Aorta (tissue), 5 donors: ENCODE data around the gene DHRS4L2. TPM values are rescaled to one million over a fixed set of nuclear protein-coding genes. Genes with fewer than 3 reads are reported as not detected.
"Not testable (repeated sequence)": the region's sequence is repeated elsewhere in the genome, so short reads cannot be mapped to it uniquely, and the experiment has no call there.

Experiments used
- ATAC-seq: fragments of 200-7000 bp; cut with Tn5 transposase; one replicate; pipeline ENCODE4 v1.9.1; 2022; ENCODE audit warnings: moderate library complexity; ENCODE audit not compliant: low FRiP score
- DNase-seq, 2 donors: peaks; one replicate each; pipeline ENCODE4 v3.0.0-alpha.2; 2020
- H3K27ac ChIP-seq, 2 donors: one replicate each; pipeline ENCODE4 v1.5.1; 2013; ENCODE audit warnings: low read length in 2 of 2, mild to moderate bottlenecking in 2 of 2, moderate library complexity in 2 of 2, control low read depth in 1 of 2, inconsistent platforms in 1 of 2, low read depth in 1 of 2
- H3K27me3 ChIP-seq, 2 donors: one replicate each; pipeline ENCODE4 v1.6.1; 2013; ENCODE audit warnings: control low read depth in 1 of 2, low read length in 1 of 2, mild to moderate bottlenecking in 1 of 2, moderate library complexity in 1 of 2; ENCODE audit not compliant: insufficient read depth in 2 of 2, control insufficient read depth in 1 of 2
- H3K36me3 ChIP-seq, 2 donors: one replicate each; pipeline ENCODE4 v1.6.1; 2013; ENCODE audit warnings: control low read depth in 1 of 2, low read length in 1 of 2, mild to moderate bottlenecking in 1 of 2; ENCODE audit not compliant: insufficient read depth in 2 of 2, control insufficient read depth in 1 of 2
- H3K4me1 ChIP-seq, 2 donors: one replicate each; pipeline ENCODE4 v1.6.1; 2013; ENCODE audit warnings: low read length in 2 of 2, control low read depth in 1 of 2, mild to moderate bottlenecking in 1 of 2, moderate library complexity in 1 of 2; ENCODE audit not compliant: insufficient read depth in 2 of 2, control insufficient read depth in 1 of 2
- H3K4me3 ChIP-seq, 2 donors: one replicate each; pipeline ENCODE4 v1.5.1; 2013; ENCODE audit warnings: low read length in 2 of 2, control low read depth in 1 of 2, mild to moderate bottlenecking in 1 of 2
- H3K9me3 ChIP-seq: one replicate; pipeline ENCODE4 v1.6.1; 2013; ENCODE audit warnings: mild to moderate bottlenecking, low read length; ENCODE audit not compliant: control insufficient read depth
- WGBS, 2 donors: extraction: QIAGEN DNeasy Blood & Tissue Kit; methylation state at CpG; one replicate each; pipeline ENCODE4 v1.1.7; 2013; 5-methylcytosine and 5-hydroxymethylcytosine counted together
- intact Hi-C, 2 donors: fragments of 100-400 bp; cut with DNase I; formaldehyde crosslinking; loops; one replicate each; pipeline versions ENCODE4 v1.14.2 to v1.15.0; 2022
- polyA plus RNA-seq, 2 donors: library from polyadenylated mRNA; stranded (reverse); fragments of 200-250 nt; gene quantifications; one replicate each; pipeline ENCODE4 v1.2.3, GENCODE V29; 2013
- total RNA-seq, 2 donors: library from RNA; stranded (reverse); fragmentation: NEBNext Ultra II Directional; extraction: Animal tissue kit (Norgen Biotek cat#: 25700); gene quantifications; one replicate each; pipeline ENCODE4 v1.2.1, GENCODE V29; 2021
- donor health status: healthy with polysubstance abuse.
- donor health status: Bipolar disorder and iron deficiency.
- donor health status: DM: no; HTN: no; CAD: no.
- donor health status: DM: no; HTN: no; CAD: no.
- donor health status: DM: yes; HTN: yes; CAD: no.

The DHRS4L2 gene
- total and polyA plus RNA-seq, 4 donors: 15.1 to 44.3 (median 19.9) TPM

DNA sequence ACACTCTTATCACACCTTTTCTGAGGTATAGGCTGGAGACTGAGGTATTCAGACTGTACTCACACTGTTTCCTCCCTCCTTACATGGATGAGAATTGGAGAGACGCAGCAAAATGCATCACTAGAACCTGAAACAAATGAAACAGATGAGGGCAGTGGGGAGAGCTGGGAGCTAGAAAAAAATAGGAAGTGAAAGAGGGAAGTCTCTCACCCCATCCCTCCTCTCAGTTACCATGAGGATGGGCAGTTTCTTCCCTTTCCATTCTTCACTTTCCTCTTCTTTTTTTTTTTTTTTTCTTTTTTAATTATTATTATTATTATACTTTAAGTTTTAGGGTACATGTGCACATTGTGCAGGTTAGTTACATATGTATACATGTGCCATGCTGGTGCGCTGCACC is 12.9 kb downstream of the DHRS4L2 start:
- H3K4me1 ChIP-seq, intact Hi-C loops, H3K27me3 ChIP-seq, DNase-seq, H3K36me3 ChIP-seq, H3K9me3 ChIP-seq, ATAC-seq, H3K27ac ChIP-seq, H3K4me3 ChIP-seq: not testable (repeated sequence)
- 100% methylated on average over 1 of the region's 2 CpGs; no CpG with 5 or more reads in 1 of the 2 donors for WGBS, 2 donors

DNA sequence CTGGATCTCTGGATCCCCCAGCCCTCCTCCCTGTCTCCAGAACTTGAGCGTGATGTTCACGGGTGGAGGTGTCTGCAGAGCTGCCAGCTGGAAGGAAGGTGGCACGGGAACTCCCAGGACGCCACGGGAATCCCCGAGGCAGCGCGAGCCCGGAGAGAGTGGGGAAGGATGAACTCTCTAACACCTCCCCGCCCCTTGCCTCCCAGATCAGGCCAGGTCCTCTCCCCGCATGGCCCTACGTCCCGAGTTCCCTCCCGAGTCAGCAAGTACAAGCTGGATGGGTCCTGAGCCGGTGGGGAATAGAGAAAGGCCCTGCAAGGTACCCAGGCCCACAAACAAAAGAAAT is 17.7 kb downstream of the DHRS4L2 start:
- H3K27ac ChIP-seq, H3K9me3 ChIP-seq, H3K4me1 ChIP-seq, DNase-seq, H3K27me3 ChIP-seq, intact Hi-C loops, H3K36me3 ChIP-seq: not testable (repeated sequence)
- ATAC-seq: peak; percentile 50
- peak overlapping the region in 1 of 2 donors; percentile 8 for H3K4me3 ChIP-seq
- WGBS, 2 donors: 3% methylated on average over 6 of the region's 15 CpGs; no CpG with 5 or more reads in 1 of the 2 donors

DNA sequence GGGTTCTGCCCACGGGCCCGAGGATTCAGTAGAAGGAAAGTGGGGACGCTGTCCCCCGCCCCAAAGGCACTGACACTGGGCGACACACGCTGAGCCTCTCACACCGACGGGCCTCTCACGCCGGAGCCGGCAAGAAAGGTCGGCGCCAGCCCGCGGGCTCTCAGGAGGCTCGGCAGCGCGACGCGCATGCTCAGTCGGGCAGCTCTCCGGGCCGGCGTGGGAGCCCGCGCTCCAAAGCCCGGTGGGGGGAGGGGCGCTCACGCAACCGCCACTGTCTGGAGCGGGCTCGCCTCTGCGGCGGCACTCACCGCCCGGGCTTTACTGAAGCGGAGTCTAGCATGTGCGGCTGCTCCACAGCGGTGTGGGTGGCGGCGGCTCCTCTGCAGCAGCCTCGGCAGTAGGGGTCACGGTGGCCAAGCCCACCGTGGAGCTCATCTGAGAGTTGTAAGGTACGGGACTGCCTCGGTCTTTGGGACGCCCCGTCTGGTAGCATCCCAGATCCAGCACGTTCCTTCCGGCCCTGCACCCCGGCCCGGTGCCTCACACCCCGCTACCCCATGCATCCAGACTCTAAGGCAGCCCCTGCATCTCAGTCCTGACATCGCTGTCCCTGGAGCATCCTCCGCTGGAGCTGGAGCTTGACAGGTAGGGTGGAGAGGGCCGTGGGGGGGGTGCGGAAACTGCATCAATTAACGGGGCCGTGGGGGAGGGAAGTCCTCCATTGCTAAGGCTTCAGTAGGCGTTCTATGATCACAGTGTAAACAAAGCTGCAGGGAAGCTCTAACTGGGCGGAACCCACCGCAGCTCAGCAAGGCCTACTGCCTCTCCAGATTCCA is 18.3 kb downstream of the DHRS4L2 start:
- H3K36me3 ChIP-seq, H3K4me1 ChIP-seq, H3K9me3 ChIP-seq, intact Hi-C loops, H3K27ac ChIP-seq, H3K27me3 ChIP-seq: not testable (repeated sequence)
- DNase-seq (peak; percentile 80), ATAC-seq (peak; percentile 94)
- WGBS, 2 donors: 7 to 8% methylated on average over 43 to 61 of the region's 62 CpGs
- peak overlapping the region in 1 of 2 donors; percentile 8 for H3K4me3 ChIP-seq

DNA sequence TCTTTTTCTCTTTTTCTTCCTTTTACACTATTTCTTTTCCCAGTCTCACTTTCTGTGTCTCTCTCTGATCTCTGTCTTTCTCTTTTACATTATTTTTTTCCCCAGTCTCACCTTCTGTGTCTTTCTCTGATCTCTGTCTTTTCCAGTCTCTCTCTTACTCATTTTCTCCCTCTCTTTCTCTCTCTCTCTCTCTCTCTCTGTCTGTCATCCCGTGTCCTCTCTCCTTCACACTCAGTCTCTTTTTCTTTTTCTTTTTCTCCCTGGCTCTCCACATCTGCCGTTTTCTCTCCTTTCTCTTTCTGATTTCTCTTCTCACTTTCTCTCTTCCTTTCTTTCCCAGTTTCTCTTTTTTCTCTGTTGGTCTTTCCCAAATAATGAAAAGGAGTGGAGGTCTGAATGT is 22.3 kb downstream of the DHRS4L2 start:
- no peak overlapping the region for H3K27ac ChIP-seq
- no peak overlapping the region for H3K4me3 ChIP-seq
- WGBS, 2 donors: 75 to 77% methylated on average over 2 of the region's 2 CpGs
- no peaks in the 10 kb centered on the region for H3K27me3 ChIP-seq
- H3K9me3 ChIP-seq: no peaks in the 10 kb centered on the region
- no peak for DNase-seq
- intact Hi-C loops: loop anchor here (5.0 kb wide), 1 partner anchor 81 kb away; the partner anchor contains the start of gene PCK2 (in 2 of the 2)
- no peaks in the 10 kb centered on the region for H3K36me3 ChIP-seq
- H3K4me1 ChIP-seq: no peaks in the 10 kb centered on the region
- no peak for ATAC-seq

DNA sequence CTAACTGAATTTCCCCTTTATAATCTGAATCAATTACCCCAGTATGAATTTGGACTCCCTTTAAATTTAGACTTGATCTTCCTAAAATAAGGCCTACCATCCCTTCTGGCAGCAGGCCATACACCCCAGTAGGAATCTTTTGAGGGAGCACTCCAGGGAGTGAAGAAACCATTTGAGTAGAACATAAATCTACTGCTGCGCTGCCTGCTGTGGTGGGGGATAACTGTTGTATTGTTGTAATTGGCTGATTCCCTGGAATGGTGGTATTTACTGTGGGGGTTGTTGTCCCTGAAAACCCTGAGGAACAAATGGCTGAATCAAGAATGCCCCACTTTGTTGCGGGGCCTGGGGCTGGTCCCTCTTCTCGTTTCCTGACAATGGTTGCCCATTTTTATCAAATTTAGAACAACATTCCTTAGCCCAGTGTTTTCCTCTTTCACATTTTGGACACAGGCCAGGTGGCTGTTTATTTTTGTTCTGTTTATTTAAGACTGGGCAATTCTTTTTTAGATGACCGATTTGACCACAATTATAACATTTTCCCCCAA is 24.1 kb downstream of the DHRS4L2 start:
- not testable (repeated sequence) for H3K27me3 ChIP-seq, ATAC-seq, H3K36me3 ChIP-seq, H3K27ac ChIP-seq, H3K9me3 ChIP-seq, H3K4me1 ChIP-seq, DNase-seq, H3K4me3 ChIP-seq
- intact Hi-C loops: loop anchor here (5.0 kb wide), 1 partner anchor 80 kb away; the partner anchor contains the start of gene PCK2 (in 2 of the 2)
- WGBS, 2 donors: 14 to 19% methylated on average over 4 of the region's 4 CpGs

- DNase-seq: no peak
- WGBS, 2 donors: 17 to 20% methylated on average over 12 of the region's 12 CpGs
- no peak overlapping the region for H3K4me3 ChIP-seq
- H3K4me1 ChIP-seq: no peaks in the 10 kb centered on the region
- H3K36me3 ChIP-seq: no peaks in the 10 kb centered on the region
- H3K27ac ChIP-seq: no peak overlapping the region
- no peaks in the 10 kb centered on the region for H3K9me3 ChIP-seq
- peak; percentile 86 for ATAC-seq
- intact Hi-C loops: loop anchor here (1.0 to 5.0 kb wide), 3 partner anchors 39 to 78 kb away; partner anchors contain the start of gene PCK2 (in 2 of the 2)
- no peaks in the 10 kb centered on the region for H3K27me3 ChIP-seq
Measured at GRCh38 chr14:24013654-24014514, 25.2 kb downstream of the DHRS4L2 start.

- not testable (repeated sequence) for H3K4me3 ChIP-seq, H3K27me3 ChIP-seq, H3K36me3 ChIP-seq, H3K4me1 ChIP-seq, DNase-seq, H3K9me3 ChIP-seq, ATAC-seq, H3K27ac ChIP-seq
- intact Hi-C loops: loop anchor here (2.0 to 5.0 kb wide), 2 partner anchors 41 to 43 kb away; no protein-coding TSS in a partner anchor
- 98% methylated on average over 6 of the region's 6 CpGs for WGBS, 2 donors
Measured at GRCh38 chr14:24015745-24016144, 27.0 kb downstream of the DHRS4L2 start.

- DNase-seq, ATAC-seq, H3K9me3 ChIP-seq, H3K27me3 ChIP-seq, H3K4me1 ChIP-seq, H3K36me3 ChIP-seq, H3K4me3 ChIP-seq, H3K27ac ChIP-seq: not testable (repeated sequence)
- intact Hi-C loops: loop anchor here in 1 of 2 donors (5.0 kb wide), 1 partner anchor 47 kb away; no protein-coding TSS in a partner anchor
Measured at GRCh38 chr14:24018978-24019377, 30.2 kb downstream of the DHRS4L2 start.
